Small intestine (tissue), 7 donors: ENCODE results near the gene IRAK2. TPM values are rescaled to one million over a fixed set of nuclear protein-coding genes. Genes with fewer than 3 reads are reported as not detected.
A peak's percentile ranks its signal among the peaks of the same experiment; 100 is the strongest.

ENCODE experiments used
- DNase-seq, 2 donors: peaks; one replicate each; pipeline versions ENCODE4 v3.0.0 to v3.0.0-alpha.2; 2013
- FAIRE-seq: peaks from 2 replicates; lab custom pipeline; 2012; peaks lifted over from hg19 to GRCh38; lab: Jason Lieb, UNC
- H3K27ac ChIP-seq, 3 donors: one replicate each; pipeline ENCODE4 v1.5.1; 2013; ENCODE audit warnings: low read length in 2 of 3, mild to moderate bottlenecking in 2 of 3, control low read depth in 1 of 3, inconsistent platforms in 1 of 3, low read depth in 1 of 3, moderate library complexity in 1 of 3
- H3K27me3 ChIP-seq, 3 donors: one replicate each; pipeline ENCODE4 v1.6.1; 2013; ENCODE audit warnings: low read length in 3 of 3, inconsistent platforms in 1 of 3; ENCODE audit not compliant: control insufficient read depth in 3 of 3, insufficient read depth in 3 of 3
- H3K36me3 ChIP-seq, 3 donors: one replicate each; pipeline ENCODE4 v1.6.1; 2013; ENCODE audit warnings: low read length in 3 of 3, inconsistent platforms in 1 of 3, low read depth in 1 of 3, mild to moderate bottlenecking in 1 of 3, moderate library complexity in 1 of 3; ENCODE audit not compliant: control insufficient read depth in 3 of 3, insufficient read depth in 2 of 3
- H3K4me1 ChIP-seq, 3 donors: one replicate each; pipeline ENCODE4 v1.6.1; 2013; ENCODE audit warnings: low read length in 2 of 3, inconsistent platforms in 1 of 3, low read depth in 1 of 3, mild to moderate bottlenecking in 1 of 3, moderate library complexity in 1 of 3; ENCODE audit not compliant: control insufficient read depth in 3 of 3, insufficient read depth in 2 of 3
- H3K4me3 ChIP-seq, 3 donors: one replicate each; pipeline ENCODE4 v1.5.1; 2013; ENCODE audit warnings: low read length in 3 of 3, control low read depth in 1 of 3, inconsistent platforms in 1 of 3, low read depth in 1 of 3, mild to moderate bottlenecking in 1 of 3, moderate library complexity in 1 of 3
- H3K9me3 ChIP-seq, 2 donors: one replicate each; pipeline ENCODE4 v1.6.1; 2013; ENCODE audit warnings: low read depth in 1 of 2, low read length in 1 of 2; ENCODE audit not compliant: control insufficient read depth in 2 of 2, insufficient read depth in 1 of 2
- WGBS, 3 donors: extraction: QIAGEN DNeasy Blood & Tissue Kit; methylation state at CpG; one replicate each; pipeline ENCODE4 v1.1.7; 2013; 5-methylcytosine and 5-hydroxymethylcytosine counted together
- polyA plus RNA-seq, 4 donors: library from polyadenylated mRNA; stranded (reverse) in 3 of 4; unstranded in 1 of 4; fragments of 200-250 nt in 3 of 4; fragments of 120-200 nt in 1 of 4; gene quantifications; one replicate each; pipeline versions ENCODE4 v1.2.1 to v1.2.3, GENCODE V29; 2013
- donor health status: healthy with polysubstance abuse.
- donor health status: control.
- donor health status: control.
- donor health status: Bipolar disorder and iron deficiency.
- donor health status: healthy.

Gene IRAK2
- polyA plus RNA-seq, 4 donors = 1.2 to 6.8 (median 3.1) TPM

DNA sequence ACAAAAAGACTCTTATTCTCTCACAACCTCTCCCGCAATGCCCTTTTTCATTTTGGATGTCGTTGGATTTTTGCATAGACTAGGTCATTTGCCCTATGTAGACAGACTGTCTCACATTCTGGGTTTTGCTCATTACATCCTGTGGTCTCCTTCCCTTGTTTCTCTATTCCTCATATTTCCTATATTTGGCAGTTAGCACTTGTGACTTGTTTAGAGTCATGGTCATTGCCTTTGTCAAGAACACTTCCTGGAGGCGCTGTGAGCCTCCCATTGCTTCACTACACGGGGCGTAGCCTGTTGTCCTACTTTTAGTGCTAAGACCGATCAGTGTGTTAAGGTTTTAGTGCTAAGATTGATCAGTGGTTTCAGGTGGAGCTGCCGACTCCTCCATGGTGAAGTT lies 67.4 kb downstream of the IRAK2 start:
- no peak for FAIRE-seq
- 78 to 89% (median 81%) methylated on average over 7 of the region's 7 CpGs for WGBS, 3 donors
- Histone ChIP-seq H3K4me1 (no peaks in the 10 kb centered on the region), H3K9me3 (no peaks in the 10 kb centered on the region), H3K27ac (no peak overlapping the region), H3K27me3 (no peaks in the 10 kb centered on the region), H3K36me3 (peaks cover 0 to 16% (median 0%) of the 10 kb centered on the region in 3 donors), H3K4me3 (no peak overlapping the region)
- DNase-seq = no peak

DNA sequence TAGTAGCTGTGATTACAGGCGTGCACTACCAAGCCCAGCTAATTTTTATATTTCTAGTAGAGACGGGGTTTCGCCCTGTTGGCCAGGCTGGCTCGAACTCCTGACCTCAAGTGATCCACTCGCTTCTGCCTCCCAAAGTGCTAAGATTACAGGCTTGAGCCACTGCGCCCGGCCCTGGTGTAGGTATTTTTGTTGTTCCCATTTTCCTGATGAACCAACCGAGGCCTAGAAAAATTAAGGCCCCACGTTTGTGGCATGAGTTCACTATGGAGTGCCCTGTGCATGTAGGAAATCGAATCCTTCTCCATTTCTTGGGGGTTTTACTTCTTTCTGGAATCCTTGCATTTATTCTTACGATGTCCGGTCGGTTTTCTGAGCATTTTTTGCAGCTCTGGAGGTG lies 69.3 kb downstream of the IRAK2 start:
- FAIRE-seq (no peak), DNase-seq (no peak)
- Histone ChIP-seq H3K9me3 (no peaks in the 10 kb centered on the region), H3K4me3 (no peak overlapping the region), H3K27me3 (no peaks in the 10 kb centered on the region), H3K36me3 (peaks cover 0 to 13% (median 5%) of the 10 kb centered on the region in 3 donors), H3K27ac (no peak overlapping the region), H3K4me1 (no peaks in the 10 kb centered on the region)
- WGBS, 3 donors = 95 to 97% (median 95%) methylated on average over 13 of the region's 13 CpGs

DNA sequence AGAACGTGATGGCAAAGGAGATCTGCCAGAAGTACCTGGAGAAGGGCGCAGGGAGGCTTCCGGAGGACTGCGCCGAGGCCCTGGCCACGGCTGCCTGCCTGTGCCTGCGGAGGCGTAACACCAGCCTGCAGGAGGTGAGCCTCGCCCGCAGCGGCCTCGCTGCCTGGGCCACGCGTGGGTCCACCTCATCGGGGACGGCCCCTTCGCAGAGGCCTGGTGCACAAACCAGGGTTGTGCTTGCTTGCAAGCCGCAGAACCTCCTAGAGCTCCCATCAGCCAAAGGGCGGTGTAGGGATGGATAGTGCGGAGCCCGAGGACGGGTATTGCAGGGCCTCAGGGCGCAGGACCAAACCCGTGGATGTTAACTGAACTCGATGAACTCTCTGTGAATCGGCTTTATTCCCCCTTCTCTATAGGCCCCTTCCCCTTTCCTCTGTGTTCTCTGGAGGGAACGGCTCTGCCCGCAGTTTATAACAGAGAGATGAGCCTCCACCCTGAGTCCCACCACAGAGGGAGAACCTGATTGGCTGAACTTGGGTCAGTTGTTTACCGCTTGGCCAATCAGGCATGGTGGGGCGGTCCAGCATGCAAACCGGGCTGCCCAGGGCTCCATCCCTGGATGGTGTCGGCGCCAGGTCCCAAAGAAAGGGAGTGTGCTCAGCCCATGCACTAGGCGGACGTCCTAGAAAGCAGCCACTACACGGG lies 70.0 kb downstream of the IRAK2 start:
- Histone ChIP-seq H3K27ac (no peak overlapping the region), H3K27me3 (no peaks in the 10 kb centered on the region), H3K4me3 (no peak overlapping the region), H3K4me1 (no peaks in the 10 kb centered on the region), H3K36me3 (peaks cover 0 to 13% (median 8%) of the 10 kb centered on the region in 3 donors), H3K9me3 (no peaks in the 10 kb centered on the region)
- DNase-seq (no peak), FAIRE-seq (no peak)
- 94 to 97% (median 96%) methylated on average over 35 to 36 of the region's 36 CpGs for WGBS, 3 donors

DNA sequence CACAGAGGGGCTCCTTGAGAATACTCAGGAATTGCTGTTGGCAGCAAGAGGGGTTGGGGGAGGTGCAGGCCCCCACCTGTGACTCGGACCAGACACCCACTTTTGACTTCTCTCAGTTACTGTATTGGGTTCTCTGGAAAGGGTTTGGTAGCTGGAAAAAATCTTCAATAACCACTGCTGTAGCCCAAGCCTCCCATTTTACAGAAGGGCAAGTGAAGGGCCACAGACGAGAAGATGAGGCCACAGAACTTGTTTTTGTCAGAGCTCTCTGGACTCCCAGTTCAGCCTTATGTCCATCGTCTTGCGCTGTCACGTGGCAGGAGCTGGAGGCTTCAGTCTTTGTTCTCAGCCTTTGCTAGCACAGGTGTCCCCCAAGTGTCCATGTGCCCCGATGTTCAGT lies 70.8 kb downstream of the IRAK2 start:
- no peaks in the 10 kb centered on the region for H3K4me1 ChIP-seq
- no peak for FAIRE-seq
- DNase-seq = no peak
- 89 to 95% (median 93%) methylated on average over 6 of the region's 6 CpGs for WGBS, 3 donors
- H3K4me3 ChIP-seq = no peak overlapping the region
- H3K27ac ChIP-seq = no peak overlapping the region
- H3K9me3 ChIP-seq = no peaks in the 10 kb centered on the region
- no peaks in the 10 kb centered on the region for H3K27me3 ChIP-seq
- H3K36me3 ChIP-seq = peaks cover 0 to 13% (median 8%) of the 10 kb centered on the region in 3 donors

DNA sequence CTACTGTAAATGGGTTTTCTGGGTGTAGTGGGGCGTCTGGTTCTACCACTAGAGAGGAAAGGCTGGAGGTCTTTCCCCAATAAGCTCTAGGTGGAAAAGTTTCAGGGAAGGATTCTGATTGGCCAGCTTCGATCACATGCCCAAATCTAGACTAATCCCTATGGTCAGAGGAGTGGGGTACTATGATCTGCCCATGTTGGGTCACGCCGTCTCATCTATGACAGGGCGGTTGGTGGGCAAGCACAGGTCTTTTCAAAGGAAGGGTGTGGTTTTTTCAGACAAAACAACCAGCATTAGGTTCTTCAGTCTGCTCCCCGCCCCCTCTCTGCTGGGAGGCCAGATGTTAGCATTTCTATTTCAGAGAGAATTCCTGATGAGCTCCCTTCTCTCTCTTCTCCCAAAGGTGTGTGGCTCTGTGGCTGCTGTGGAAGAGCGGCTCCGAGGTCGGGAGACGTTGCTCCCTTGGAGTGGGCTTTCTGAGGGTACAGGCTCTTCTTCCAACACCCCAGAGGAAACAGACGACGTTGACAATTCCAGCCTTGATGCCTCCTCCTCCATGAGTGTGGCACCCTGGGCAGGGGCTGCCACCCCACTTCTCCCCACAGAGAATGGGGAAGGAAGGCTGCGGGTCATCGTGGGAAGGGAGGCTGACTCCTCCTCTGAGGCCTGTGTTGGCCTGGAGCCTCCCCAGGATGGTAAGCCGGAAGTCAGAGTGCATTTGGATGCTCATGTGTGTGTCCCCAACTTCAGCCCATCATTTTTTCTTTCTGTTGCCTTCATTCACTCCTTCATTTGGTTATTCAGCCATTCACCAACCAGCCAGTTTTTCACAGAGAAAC lies 73.8 kb downstream of the IRAK2 start:
- H3K36me3 ChIP-seq = peaks cover 0 to 13% (median 8%) of the 10 kb centered on the region in 3 donors
- no peak overlapping the region for H3K4me3 ChIP-seq
- H3K9me3 ChIP-seq = no peaks in the 10 kb centered on the region
- no peaks in the 10 kb centered on the region for H3K27me3 ChIP-seq
- H3K27ac ChIP-seq = no peak overlapping the region
- FAIRE-seq = no peak
- no peak for DNase-seq
- no peaks in the 10 kb centered on the region for H3K4me1 ChIP-seq
- 82 to 89% (median 89%) methylated on average over 14 to 15 of the region's 15 CpGs for WGBS, 3 donors

DNA sequence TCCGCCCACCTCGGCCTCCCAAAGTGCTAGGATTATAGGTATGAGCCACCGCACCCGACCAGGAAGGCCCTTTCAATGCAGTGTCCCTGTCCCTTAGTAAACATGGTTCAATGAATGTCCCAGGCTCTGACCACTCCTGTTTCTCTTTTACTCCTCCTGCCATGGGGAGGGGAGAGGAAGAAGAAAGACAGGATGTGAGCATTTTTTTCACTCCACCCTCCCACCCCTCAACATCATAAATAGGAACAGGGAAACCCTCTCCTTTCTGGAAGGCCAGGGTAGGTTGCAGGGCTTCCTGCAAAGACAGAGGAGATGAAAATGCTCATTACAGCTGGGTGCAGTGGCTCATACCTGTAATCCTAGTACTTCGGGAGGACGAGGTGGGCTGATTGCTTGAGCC lies 76.1 kb downstream of the IRAK2 start:
- DNase-seq (no peak), FAIRE-seq (no peak)
- Histone ChIP-seq H3K36me3 (peaks cover 0 to 8% (median 2%) of the 10 kb centered on the region in 3 donors), H3K9me3 (peaks cover 0 to 7% of the 10 kb centered on the region in 2 donors), H3K4me3 (no peak overlapping the region), H3K27me3 (no peaks in the 10 kb centered on the region), H3K27ac (no peak overlapping the region), H3K4me1 (no peaks in the 10 kb centered on the region)
- WGBS, 3 donors = 81 to 89% (median 81%) methylated on average over 6 of the region's 6 CpGs

DNA sequence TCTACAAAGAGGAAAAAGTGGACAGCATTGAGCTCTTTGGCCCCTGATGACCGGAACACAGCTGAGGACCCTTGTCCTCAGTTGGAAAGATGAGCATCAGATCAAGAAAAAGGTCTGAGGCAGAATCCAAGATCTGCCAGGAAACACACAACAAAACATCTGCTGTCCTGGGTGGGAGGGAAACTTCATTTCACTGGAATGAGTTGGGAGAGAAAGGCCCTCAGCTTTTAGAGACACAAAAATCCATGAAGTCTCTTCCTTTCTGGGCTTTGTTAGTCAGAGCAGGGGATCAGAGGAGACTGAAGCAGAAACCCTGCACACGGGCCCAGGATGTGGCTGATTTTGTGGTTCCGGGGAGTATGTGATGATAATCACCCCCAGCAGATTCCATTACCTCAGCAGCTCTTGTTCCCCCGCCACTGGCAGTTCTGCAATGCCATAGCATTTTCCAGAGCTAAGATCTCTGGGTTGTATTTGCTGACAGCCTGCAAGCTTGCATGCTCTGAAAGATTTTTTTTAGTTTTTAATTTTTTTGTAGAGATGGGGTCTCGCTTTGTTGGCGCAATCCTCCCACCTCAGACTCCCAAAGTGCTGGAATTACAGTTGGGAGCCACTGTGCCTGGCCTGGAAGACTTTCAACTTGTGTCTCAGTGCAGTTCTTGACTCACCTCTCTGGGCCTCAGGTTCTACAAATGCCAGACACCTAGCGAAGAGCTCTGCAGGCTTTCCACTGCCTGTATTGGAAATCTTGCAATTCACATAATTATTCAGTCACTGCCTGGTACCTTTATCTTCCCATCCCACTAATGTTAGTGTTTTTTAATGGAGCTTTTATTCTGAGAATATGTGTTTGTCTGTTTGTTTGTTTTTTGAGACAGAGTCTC lies 77.7 kb downstream of the IRAK2 start:
- FAIRE-seq (no peak), DNase-seq (peak in 1 of 2 donors; percentile 64)
- whole genome bisulfite sequencing, 3 donors = 77 to 84% (median 83%) methylated on average over 7 of the region's 7 CpGs
- Histone ChIP-seq H3K27me3 (no peaks in the 10 kb centered on the region), H3K27ac (peak overlapping the region in 1 of 3 donors; percentile 42), H3K4me1 (no peaks in the 10 kb centered on the region), H3K36me3 (peaks cover 0 to 8% (median 0%) of the 10 kb centered on the region in 3 donors), H3K9me3 (peaks cover 0 to 14% of the 10 kb centered on the region in 2 donors), H3K4me3 (no peak overlapping the region)

DNA sequence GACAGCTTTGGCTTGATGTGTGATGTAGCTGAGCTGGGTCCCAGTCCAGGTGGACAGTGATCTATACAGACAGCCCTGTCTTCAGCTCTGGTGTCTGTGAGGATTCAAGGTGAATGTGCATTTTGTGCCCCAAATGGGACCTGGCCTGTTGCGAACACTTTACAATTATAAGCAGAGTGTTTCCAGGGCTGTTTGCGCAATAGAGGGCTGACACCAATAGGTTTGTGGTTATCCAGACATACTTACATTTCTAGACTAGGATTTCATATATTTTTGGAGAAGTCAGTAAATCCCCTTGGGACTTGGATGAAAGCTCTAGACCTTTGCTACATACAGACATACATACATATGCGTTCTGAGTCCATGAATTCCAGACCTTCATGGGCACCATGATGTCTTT lies 79.3 kb downstream of the IRAK2 start:
- H3K36me3 ChIP-seq = peaks cover 0 to 2% (median 0%) of the 10 kb centered on the region in 3 donors
- no peak overlapping the region for H3K4me3 ChIP-seq
- H3K4me1 ChIP-seq = peaks cover 0 to 4% (median 3%) of the 10 kb centered on the region in 3 donors
- H3K27me3 ChIP-seq = no peaks in the 10 kb centered on the region
- no peak for DNase-seq
- H3K9me3 ChIP-seq = peaks cover 0 to 14% of the 10 kb centered on the region in 2 donors
- WGBS, 3 donors = 86 to 93% (median 92%) methylated on average over 3 of the region's 3 CpGs
- FAIRE-seq = no peak
- H3K27ac ChIP-seq = no peak overlapping the region
